SKM-1 treated with dmso at 0.1 percent for 144 hours (cell line): ENCODE data around the gene STIP1.
A peak's percentile ranks its signal among the peaks of the same experiment; 100 is the strongest.
"Not testable (repeated sequence)": the region's sequence is repeated elsewhere in the genome, so short reads cannot be mapped to it uniquely, and the experiment has no call there.

Experiments used
- DNase-seq: peaks from one replicate; lab custom pipeline; 2025; ENCODE audit not compliant: unreplicated experiment; lab: John Stamatoyannopoulos, UW

STIP1 gene

DNA sequence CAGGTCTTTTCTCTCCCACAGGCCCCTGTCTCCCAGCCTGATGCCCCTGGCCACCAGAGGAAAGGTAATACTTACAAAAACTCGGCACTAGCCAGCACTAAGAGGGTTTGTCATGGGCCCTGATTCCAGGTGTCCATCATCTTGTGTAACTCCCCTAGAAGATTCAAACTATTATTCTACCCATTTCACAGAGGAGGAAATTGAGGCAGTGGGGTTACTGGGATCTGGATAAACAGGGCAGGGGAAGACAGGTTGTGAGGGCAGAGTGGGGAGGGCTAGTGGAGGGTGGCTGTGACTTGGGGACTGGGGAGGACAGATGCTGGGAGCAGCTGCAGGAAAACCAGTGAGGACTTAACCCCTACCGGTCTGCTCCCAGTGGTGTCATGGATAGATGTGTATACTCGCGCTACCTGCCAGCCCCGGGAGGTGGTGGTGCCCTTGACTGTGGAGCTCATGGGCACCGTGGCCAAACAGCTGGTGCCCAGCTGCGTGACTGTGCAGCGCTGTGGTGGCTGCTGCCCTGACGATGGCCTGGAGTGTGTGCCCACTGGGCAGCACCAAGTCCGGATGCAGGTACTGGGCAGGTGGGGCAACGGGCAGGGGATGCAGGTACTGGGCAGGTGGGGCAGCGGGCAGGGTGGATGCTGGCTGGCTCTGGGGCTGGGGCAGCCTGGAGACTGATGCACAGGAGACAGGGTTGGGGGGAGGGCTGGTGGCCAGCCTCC is 49.6 kb downstream of the STIP1 start:
- no peak for DNase-seq

DNA sequence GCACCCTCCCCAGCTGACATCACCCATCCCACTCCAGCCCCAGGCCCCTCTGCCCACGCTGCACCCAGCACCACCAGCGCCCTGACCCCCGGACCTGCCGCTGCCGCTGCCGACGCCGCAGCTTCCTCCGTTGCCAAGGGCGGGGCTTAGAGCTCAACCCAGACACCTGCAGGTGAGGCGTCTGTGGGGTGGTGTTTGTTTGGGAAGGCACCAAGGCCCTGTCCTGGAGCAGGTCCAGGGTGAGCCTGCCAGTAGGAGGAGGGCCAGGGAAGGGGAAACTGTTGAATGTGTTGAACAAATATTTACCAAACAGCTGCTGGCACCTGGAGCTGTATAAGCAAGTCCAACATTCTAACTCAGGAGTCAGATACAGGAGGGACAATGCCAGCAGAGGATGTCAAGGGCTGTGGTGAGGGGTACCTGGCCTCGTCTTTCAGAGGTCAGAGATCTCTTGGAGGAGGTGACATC is 51.5 kb downstream of the STIP1 start:
- no peak for DNase-seq

DNA sequence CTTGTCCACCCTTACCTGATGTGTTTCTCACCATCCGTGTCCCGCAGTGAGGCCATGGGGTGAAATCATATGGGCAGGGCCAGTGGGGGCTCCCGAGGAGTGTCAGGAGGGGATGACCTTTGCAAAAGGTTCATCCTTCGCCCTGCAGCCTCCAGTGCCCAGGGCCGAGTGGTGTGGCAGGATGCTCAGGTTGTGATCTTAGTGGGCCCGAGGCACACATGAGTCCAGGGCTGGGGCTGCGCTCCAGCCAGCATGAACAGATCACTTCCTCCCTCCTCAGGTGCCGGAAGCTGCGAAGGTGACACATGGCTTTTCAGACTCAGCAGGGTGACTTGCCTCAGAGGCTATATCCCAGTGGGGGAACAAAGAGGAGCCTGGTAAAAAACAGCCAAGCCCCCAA is 52.1 kb downstream of the STIP1 start:
- DNase-seq = no peak

GRCh38 chr11:64238999-64239398 is 53.0 kb downstream of the STIP1 start:
- peak; percentile 79 for DNase-seq

GRCh38 chr11:64239662-64240434 is 53.9 kb downstream of the STIP1 start:
- peak; percentile 95 for DNase-seq

- peak; percentile 88 for DNase-seq
Measured at GRCh38 chr11:64240435-64241240, 54.7 kb downstream of the STIP1 start, which contains the start of gene FKBP2. TSS of gene FKBP2 (plus strand) at chr11:64241095. CDS start at chr11:64242388, 1,293 bp downstream.

DNA sequence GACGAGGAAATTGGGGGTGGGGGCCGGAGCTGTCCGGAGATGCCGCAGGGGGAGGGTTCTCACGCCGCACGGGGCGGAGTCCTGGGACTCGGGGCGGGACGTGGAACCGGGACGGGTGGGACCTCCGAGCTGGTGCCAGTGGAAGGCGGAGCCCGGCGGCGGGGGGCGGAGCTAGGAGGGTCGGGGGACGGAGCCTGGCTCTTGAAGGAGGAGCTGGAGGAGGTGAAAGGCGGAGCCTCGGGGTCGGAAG is 55.2 kb downstream of the STIP1 start:
- DNase-seq = no peak

GRCh38 chr11:64241491-64242374 is 55.8 kb downstream of the STIP1 start:
- peak; percentile 96 for DNase-seq

GRCh38 chr11:64243236-64243854 is 57.4 kb downstream of the STIP1 start:
- no peak for DNase-seq

- DNase-seq = no peak
Measured at GRCh38 chr11:64244107-64244506, 58.1 kb downstream of the STIP1 start.

- DNase-seq = no peak
Measured at GRCh38 chr11:64244966-64245365, 59.0 kb downstream of the STIP1 start.

DNA sequence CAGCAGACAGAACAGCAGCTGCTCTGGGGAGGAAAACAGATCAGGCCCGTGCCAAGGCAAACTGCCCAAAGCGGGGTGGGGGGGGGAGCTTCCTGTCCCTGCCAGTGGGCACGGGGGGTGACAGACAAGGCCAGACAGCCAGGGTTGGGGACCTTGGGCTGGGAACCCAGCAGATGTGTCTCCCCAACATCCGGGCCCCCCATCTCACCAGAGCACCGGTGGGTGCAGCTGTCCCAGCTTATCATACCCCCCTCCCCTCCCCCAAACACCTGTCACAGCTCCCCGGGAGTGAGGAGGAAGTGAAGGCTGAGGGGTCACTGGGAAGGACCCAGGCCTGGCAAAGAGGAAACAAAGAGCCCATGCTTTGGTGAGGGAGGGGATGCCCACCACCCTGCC is 59.4 kb downstream of the STIP1 start:
- DNase-seq = no peak

DNA sequence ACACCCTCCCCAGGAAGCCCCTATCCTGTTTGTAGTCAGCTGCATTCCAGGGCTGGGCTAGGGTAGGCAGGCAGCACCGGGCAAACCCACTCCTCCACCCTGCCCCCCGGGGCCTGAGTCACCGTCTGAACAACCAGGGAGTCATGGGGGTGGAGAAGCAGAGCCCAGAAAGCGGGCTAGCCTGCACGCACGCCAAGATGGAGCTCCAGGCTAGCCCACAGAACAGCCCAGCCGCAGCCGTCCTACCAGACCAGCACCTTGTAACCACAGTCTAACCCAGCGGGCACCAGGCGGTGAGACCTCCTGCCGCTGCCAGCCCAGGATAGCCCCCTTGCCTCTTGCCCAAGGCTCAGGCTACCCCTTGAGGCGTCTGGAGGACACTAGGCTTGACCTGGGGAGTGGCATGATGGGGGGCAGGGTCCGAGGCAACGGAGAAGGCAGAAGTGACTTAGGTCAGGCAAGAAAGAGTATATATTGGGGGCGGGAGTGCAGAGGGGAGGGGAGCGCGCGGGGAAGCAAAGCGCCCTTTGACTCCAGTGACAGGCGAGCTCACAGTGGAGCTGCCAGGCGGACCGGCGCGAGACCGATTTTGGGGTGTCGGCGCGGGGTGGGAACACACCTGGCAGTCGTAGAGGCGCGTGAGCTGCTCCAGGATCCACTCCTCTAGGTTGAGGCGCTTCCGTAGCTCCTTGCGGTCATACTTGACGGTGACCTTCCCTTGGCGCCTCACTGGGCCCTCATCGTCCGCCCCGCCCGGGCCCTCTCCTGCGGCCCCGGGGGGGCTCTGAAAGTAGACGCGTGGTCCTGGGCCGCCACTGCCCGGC is 60.0 kb downstream of the STIP1 start:
- no peak for DNase-seq

GRCh38 chr11:64246621-64246870 is 60.6 kb downstream of the STIP1 start:
- DNase-seq = not testable (repeated sequence)

- DNase-seq = peak; percentile 75
Measured at GRCh38 chr11:64246871-64247728, 61.1 kb downstream of the STIP1 start, which contains the start of gene PPP1R14B. TSS of gene PPP1R14B (minus strand) at chr11:64246943. CDS start at chr11:64246673, 270 bp downstream.

- no peak for DNase-seq
Measured at GRCh38 chr11:64247729-64248531, 62.0 kb downstream of the STIP1 start.

GRCh38 chr11:64248578-64248977 is 62.6 kb downstream of the STIP1 start:
- DNase-seq = no peak

DNA sequence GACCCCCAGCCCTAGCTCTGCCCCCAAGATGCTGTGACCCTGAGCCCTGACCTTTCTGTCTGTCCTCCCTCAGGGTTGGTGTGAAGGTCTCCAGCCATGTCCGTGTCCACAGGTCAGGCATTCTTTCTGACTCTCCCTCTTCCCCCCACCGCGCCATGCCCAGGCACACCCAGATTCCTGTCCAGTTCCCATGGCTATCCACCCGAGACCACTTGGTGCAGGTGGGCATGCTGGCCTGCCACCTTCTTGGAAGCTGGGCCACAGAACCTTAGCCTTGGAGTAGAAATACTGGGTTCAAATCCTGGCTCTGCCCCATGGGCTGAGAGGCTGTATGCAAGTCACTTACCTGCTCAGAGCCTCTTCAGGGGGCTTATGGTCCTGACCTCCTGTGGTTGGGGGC is 63.1 kb downstream of the STIP1 start:
- DNase-seq = no peak
